NCI-H524 (cell line): Measurements from ENCODE around the gene TMEM30A.

ENCODE experiments used
- DNase-seq, 2 experiments: peaks; one replicate each; lab custom pipeline; 2025; lab: John Stamatoyannopoulos, UW

Gene TMEM30A

DNA sequence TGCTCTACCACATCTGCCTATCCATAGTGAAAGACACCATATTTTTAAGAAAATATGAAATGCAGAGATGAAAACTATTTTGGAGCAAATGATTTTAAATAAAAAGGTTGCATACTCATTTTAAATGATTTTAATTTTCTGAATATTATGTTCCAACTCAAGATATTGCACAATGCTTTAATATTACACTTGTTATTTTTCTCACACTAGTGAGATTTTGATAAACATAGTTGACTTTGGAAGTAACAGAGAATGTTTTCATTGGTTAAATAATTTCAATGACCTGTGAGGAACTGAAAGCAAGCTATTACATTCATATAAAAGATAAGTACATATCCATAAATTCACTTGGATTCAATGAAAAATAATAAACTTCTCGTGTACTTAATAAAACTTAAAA is 7.2 kb upstream of the TMEM30A start:
- DNase-seq: no peak

DNA sequence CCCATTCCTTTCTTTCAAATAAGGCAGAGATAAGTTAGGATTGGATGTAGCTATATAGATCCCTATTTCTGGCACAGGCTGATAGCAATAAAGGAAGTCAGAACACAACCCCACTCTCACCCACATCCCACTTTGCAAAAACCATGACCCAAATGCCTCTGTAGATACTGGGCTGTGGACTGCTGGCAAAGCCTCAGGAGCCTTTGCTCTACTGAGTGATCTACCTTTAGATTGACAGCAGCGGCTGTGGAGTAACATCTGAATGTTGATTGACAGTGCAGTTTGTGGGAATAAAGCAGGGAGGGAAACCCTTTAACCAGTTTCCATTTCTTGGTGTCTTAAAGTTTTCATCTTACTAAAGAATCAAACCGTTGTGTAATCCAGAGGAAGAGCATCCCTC is 6.7 kb upstream of the TMEM30A start:
- no peak for DNase-seq

DNA sequence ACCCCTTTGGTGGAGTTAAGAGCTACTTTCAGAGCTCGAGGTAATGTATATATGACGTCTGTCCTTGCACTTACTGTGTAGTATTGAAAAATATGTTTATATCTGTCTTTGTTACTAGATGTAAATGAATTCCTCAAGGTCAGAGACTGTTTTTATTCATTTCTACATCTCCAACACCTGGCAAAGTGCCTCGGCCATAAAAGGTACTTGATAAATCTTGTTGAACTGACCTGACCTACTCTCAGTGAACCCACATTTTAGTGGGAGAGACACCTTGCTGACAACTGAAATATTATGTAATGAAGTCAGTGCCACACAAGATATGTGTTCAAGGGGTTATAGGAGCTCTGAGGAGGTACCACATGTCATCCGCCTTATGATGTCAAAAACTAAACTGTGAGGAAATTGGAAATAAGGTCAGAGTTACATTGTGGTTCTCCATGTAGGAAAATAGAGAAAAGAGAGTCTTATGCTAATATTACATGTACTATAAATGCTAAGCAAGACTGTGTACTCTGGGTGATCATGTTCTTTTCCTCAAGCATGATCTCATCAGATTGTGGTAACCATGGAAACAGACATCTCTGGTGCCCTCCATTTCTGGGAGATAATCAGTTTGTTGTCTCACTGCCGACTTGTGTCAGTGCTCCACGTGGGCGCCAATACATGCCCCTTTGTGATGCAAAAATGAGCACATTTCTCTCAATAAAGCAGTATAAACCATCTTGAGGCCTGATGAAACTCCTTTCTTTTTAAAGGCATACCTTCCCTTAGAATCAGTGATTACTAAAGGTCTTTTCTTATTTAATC is 5.7 kb upstream of the TMEM30A start:
- DNase-seq: no peak

DNA sequence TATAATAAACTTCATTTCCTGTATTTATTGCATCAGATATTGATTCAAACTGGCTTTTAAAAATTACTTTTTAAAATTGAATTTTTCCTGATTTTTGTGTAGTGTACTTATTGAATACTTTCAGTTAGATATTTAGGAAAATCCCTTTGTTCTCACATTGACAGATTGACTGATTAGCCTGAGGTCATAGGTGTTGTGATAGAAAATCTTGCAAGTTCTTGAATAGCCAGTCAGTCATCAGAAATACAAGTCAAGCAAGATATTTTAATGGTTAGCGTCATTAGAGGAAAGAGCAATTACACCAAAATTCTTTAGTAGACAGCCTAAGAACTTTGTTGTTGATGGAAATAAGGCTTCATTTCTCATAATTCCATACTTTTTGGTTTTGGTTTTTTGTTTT is 3.4 kb upstream of the TMEM30A start:
- no peak for DNase-seq

DNA sequence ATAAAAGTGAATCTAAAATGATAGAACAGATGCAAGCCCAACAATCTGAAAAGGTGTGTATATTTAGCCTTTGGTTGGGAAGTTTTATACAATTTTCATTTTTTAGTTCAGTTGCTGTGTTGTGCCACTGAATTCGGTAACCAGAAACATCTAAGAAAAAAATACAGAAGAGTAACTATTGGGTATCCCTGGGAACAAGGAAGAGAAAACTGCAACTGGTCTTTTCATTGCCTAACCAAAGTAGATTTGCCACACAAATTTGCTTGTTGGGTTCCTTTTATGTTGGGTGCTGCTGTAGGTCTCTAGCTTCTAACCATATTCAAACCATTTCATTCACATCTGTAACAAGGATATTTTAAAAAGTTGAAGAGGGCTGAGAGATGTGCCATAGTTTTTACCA is 2.8 kb upstream of the TMEM30A start:
- no peak for DNase-seq

DNA sequence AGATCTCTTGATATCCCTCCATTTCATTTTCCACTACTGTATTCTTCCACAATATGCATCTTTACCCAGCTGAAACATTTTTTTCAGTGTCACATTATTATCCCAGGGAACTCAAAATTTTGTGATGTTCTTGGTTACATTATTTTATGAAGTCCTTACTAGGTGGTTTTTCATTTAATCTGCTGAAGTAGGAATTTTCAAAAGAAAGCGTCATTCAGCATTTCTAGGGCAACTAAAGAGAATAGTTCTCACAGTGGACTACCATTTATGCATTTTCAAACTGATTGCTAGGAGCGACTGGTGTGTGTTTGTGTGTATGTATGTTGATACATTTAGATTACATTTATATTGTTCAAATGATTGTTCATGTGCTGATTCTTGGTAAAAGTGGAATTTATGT is 2.4 kb upstream of the TMEM30A start:
- no peak for DNase-seq

DNA sequence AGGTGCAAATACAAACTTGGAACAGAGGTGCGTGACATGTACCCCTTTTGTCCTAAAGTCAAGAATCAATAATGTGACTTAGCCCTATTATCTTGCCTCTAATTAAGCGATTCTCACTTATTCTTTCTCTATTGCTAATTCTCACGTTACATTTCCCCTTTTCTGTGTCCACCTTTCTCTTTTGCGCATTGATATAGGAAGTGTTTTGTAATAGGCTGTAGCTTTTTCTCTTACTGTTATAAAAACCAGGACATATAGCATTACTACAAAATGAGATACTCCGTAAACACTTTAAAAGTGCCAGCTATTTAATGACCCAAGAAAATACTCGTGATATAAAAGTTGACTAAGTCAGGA is 669 bp upstream of the TMEM30A start:
- no peak for DNase-seq

DNA sequence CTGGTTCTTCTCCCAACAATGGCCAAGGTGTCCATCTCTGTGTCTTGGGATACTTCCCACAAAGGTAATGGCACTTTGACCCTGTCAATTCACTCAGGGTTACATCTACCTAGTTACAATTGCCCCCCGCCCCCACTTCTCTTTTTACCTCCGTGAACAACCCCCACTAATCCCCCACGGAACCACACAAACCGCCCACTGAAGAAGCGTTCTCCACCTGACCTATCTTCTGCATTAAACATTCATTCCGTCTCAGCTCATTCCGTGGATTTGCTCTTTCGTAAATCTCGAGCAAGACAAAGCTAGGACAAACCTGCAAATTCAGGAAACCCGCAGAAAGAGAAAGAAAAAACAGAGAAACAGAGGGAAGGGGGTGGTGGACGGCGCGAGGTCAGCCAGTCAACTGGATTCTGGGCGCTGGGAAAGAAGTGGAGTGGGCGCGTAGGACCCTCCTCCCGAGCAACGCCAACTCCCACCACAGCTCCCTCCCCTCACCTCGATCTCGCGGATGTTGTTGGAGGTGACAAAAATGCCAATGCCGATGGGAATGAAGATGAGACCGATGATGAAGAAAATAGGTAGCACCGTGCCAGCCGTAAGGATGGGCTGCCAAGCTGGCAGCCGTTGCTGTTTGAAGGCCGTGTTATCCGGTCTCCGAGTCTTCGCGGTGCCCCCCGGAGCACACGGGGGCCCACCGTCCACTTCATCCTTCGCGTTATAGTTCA is 523 bp downstream of the TMEM30A start:
- DNase-seq: peak in 1 of 2 experiments; percentile 44

DNA sequence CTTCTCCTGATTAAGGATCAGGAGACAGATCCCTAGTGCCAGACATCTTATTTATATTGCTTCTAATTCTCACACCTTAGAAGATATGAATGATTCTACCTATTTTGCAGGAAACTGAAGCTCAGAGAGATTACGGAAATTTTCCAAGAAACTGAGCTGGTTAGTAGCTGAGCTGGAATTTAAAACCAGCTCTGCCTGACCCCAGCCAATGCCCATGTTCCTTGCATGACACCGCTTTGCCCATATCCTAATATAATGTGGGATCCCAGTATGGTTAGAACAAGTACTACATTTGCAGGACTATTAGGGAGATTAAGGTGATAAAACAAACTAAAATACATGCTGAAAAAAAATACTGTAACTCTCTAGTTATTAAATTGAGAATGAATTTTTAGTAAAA is 1.9 kb downstream of the TMEM30A start:
- no peak for DNase-seq

DNA sequence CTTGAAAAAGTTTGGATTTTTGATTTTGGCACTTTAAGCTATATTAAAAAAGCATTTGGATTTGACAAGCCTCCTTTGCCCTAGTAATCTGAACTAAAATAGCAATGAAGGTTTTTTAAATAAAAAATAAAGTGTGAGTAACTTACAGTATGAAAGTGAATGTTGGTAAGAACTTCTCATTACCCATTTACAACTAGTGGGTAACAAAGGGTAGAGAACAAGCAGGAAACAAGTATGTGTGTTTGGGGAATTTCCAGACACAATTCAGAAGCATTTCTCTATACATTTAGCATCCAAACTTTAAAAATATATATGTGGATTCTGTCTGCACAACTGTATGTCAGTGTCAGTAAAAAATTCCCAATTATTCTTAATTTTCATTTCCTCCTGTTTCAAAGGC is 2.9 kb downstream of the TMEM30A start:
- DNase-seq: no peak

DNA sequence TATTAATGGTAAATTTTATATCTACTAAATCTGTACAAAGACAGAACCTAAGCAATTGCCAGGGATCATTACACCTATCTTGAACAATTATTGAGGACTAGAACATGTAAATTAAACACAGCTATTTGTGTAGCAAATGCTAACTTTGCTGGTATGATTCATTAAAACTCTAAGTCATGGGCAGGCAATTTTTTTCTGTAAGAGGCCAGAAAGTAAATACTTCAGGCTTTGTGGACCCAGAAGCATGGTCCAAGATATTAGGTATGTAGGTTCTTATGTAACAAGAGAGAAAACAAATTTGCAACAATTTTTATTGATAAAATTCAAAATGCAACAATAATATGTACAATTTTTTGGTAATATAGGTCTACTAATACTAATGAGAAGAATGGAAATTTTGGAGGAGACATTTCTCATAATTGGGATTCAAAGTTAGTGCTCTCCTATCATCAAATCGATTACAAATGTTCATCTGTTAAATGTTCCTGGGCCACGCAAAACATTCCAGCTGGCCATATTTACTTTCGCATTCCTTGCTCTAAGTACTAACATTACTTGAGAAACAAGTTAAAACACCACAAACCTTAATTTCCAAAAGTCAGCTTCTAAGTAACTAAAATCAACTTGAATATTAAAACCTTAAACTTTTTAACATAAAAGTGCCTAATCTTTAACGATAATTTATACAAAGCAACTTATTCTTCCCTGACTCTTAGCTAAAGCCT is 4.3 kb downstream of the TMEM30A start:
- DNase-seq: no peak

DNA sequence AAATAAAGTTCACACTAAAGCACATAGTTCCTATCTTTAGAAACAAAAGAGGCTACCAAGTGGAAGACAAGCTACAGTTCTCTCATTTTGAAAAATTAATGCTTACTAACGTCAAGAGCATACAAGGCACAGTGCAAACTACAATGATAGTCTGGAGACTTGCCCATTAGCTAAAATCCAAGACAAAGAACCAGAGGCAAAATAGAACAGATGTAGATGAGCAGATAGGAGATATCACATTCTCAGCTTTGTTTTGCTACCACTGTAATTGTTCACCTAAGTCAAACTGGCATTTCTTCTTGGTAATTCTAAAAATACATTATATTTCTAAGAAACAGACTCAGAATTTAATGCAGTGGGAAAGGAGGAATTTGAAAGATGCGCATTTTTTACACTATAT is 5.2 kb downstream of the TMEM30A start:
- DNase-seq: no peak

DNA sequence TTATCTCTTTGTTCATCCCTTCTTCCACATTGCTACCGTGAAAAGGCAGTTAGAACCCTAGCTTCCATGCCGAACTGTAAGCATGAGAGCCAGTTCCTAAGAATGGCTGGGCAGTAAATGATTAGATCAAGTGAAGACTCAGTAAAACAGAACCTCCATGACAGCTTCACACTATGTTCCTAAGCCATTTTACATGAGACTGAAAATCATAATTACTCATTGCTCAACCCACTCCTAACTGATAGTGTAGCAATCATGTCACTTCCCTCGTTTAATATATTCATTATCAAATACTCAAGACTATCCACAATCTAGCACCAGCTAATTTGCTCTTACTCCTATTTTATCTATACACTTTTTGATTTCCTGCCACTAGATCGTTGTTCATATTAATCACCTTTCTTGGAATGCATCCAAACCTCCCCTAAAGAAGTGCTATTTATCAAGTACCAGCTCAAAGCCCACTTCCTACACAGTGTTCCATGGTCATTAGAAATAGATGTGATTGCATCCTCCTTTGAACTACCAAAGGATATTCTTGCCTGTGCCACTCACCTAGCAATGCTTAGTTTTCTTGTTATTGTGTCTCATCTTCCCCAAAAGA is 6.0 kb downstream of the TMEM30A start:
- peak in 1 of 2 experiments; percentile 17 for DNase-seq

DNA sequence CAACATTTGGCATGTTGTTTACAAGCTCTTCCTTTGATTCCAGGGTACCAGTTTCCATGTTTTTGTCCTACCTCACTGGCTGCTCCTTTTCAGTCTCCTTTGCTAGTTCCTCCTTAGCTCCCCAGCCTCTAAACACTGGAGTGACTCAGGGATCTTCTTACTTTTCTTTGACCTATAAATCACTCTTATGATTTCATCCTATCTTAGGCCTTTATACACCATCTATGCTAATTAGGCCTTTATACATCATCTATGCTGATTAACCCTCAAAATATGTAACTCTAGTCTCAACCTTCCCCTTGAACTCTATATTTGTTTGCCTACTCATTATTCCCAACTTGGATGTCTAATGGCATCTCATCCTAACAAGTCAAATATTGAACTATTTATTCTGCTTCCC is 9.5 kb downstream of the TMEM30A start:
- DNase-seq: no peak

DNA sequence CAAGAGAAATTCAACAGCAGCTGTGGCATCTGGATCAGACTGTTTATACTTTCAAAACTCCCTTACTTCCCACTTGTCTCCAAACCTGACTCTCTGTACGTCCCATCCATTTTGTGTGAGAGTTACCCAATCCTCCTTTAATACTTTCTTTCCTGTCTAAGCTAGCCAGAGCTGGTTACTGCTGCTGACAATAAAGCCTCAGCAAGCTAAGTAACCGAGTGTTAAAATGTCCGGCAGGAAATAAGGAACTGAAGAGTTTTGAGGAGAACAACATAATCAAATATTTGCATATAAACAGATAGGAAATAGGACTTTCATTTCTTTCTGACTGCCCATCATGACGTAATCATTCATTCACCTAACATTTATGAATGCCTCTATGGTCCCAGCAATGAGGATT is 11.6 kb downstream of the TMEM30A start:
- DNase-seq: no peak

DNA sequence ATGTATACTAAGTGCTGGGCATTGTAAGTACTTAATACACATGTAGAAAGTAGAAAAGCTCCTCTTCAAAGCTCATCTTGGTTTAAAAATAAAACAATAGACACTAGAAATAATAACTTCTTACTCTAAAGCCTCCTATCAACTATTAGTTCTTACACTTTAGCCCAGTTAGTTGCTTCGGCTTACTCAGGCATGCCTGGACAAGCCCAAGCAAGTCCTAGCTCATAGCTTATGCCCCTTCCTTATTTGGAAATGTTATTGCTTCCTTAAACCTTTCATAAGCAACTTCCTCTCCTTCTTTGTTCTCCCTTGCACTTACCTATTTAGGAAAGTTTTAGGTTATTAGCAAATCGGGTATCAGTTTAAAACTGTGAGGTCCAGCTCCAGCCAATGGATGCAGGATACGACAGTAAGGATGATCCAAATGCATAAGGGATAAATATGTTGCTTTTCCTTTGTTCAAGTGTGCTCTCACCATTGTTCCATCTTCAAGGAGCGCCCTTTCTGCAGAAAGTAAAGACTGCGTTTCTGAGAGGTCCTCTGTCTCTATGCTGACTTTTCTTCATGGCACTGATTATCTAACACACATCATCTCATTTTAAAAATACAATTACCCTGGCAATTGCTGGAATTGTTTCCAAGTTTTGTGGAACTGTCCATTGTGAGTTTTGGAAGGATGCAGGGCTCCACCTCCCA is 12.3 kb downstream of the TMEM30A start:
- no peak for DNase-seq

DNA sequence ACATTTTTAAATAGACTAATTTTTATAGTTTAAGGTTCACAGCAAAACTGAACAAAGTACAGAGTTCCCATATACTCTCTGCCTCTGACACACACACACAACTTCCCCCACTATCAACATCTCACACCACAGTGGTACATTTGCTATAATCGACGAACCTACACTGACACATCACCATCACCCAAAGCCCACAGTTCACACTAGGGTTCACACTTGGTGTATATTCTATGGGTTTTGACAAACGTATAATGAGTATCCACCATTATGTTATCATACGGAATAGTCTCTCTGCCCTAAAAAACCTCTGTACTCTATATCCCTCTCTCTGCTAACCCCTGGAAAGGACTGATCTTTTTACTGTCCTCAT is 15.6 kb downstream of the TMEM30A start:
- no peak for DNase-seq

DNA sequence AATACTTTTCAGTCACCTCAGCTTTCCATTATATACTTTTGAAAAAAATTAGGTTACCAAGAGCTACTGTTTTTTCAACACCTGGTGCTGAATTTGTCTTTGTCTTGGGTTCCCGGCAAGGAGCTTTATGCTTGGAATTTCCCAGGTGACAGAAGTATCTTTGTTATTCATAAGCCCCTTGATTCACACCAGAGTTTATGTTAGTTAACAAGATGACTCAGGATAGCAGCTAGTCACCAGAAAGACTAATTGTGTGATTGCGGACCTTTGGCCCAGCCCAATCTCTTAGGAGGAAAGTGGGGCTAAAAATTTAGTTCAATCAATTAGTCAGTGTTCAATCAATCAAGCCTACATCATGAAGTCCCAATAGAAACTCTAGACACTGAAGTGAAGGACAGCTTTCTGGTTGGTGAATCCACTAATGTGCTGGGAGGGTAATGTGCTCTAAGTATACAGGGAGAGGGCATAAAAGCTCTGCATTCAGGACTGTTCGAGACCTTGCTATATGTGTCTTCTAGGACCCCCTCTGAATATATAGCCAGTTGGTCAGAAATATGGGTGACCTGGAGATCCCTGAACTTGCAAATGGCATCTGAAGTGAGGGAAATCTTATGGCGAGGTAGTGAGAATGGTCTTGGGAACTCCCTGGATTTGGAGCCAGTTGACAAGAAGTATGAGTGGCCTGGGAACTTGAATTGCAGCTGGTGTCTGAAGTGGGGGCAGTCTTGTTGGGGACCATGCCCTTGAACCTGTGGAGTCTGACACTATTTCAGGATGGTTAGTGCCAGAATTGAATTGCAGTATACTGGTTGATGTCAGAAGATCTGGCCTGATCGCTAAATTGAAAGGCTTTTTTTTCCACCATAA is 16.2 kb downstream of the TMEM30A start:
- no peak for DNase-seq

DNA sequence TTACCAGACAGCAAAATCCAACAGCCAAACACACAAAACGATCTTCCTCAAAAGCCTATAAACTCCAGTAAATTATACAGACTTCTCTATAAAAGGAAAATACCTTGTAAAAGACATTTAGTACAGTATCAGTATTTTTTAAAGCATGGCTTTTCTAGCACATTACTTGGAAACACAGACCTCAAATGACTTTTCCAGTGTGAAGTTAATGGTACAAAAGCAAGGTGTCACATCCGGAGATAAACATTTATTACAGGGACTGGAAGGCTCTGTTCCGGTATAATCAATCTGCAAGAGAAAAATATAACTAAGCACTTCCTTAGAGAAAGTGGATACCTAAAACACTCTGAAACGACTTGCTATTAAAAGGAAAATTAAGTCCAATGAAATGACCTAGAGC is 17.1 kb downstream of the TMEM30A start:
- no peak for DNase-seq

DNA sequence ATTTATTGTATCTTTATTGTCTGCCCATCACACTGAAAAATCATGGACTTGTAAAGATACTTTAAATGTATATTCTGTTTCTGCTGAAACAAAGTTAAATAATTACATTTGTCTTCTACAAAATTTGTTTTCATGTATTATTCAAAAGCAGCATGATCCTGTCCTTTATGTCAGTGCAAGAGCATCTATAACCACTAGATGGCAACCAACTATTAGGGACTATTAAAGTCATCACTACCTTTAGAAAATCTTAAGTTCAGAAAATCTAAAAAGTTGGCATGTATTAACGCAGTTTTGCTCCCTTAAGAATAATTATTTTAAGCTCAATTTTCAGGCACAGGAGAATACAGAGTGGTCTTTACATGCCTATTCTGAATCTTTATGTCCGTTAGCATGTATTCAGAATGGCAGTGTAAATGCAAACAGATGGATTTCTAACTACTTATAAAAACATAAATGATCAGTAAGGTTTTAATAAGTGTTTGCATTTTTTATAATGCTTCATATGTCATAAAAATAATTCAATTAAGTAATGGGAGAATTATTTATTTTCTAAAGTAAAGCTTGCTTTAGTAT is 17.8 kb downstream of the TMEM30A start:
- peak in 1 of 2 experiments; percentile 53 for DNase-seq

DNA sequence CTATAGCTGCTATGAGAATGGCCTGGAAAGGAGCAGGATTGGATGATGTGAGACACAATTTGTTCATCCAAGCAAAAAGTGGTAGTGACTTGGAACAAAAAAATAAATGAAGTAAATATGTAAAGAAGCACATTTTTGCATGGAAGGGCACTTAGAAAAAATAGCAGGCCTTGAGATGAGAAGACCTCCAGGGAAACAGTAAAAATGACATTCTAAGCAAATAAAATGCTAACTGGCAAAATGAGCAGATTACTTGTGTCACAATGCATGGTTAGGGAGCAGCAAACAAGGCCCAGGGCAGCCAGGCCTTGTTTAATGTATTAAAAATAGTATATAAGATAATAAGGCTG is 21.2 kb downstream of the TMEM30A start:
- no peak for DNase-seq
